ENCODE results near the gene PMAIP1.

GRCh38 chr18:59907660-59908059 lies 7.9 kb downstream of the PMAIP1 start:
- no peak for TF ChIP-seq POLR2A (IDR thresholded peaks at IDR 0.05)
- TF ChIP-seq, protein P1, sequence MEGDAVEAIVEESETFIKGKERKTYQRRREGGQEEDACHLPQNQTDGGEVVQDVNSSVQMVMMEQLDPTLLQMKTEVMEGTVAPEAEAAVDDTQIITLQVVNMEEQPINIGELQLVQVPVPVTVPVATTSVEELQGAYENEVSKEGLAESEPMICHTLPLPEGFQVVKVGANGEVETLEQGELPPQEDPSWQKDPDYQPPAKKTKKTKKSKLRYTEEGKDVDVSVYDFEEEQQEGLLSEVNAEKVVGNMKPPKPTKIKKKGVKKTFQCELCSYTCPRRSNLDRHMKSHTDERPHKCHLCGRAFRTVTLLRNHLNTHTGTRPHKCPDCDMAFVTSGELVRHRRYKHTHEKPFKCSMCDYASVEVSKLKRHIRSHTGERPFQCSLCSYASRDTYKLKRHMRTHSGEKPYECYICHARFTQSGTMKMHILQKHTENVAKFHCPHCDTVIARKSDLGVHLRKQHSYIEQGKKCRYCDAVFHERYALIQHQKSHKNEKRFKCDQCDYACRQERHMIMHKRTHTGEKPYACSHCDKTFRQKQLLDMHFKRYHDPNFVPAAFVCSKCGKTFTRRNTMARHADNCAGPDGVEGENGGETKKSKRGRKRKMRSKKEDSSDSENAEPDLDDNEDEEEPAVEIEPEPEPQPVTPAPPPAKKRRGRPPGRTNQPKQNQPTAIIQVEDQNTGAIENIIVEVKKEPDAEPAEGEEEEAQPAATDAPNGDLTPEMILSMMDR (IDR thresholded peaks at IDR 0.05) = no peak
